Parathyroid adenoma (tissue), 2 donors: Measurements from ENCODE around the gene TDRD5.

Experiments used
- H2AFZ ChIP-seq: fragments of 300-600 bp; sonication (generic); one replicate; pipeline ENCODE4 v1.7.0; 2017; ENCODE audit warnings: antibody characterized with exemption, mild to moderate bottlenecking
- H3K27ac ChIP-seq: fragments of 300-600 bp; sonication (generic); one replicate; pipeline ENCODE4 v1.7.0; 2017
- H3K27me3 ChIP-seq: fragments of 300-600 bp; sonication (generic); one replicate; pipeline ENCODE4 v1.7.0; 2017; ENCODE audit warnings: low read length; ENCODE audit not compliant: control insufficient read depth, insufficient read depth
- H3K36me3 ChIP-seq: fragments of 300-600 bp; sonication (generic); one replicate; pipeline ENCODE4 v1.7.0; 2017; ENCODE audit warnings: low read length; ENCODE audit not compliant: control insufficient read depth, insufficient read depth
- H3K4me1 ChIP-seq: fragments of 300-600 bp; sonication (generic); one replicate; pipeline ENCODE4 v1.7.0; 2017; ENCODE audit warnings: control low read depth
- H3K4me2 ChIP-seq: fragments of 300-600 bp; sonication (generic); one replicate; pipeline ENCODE4 v1.7.0; 2017; ENCODE audit warnings: low read length
- H3K4me3 ChIP-seq: fragments of 300-600 bp; sonication (generic); one replicate; pipeline ENCODE4 v1.7.0; 2017; ENCODE audit warnings: low read depth, low read length
- H3K79me2 ChIP-seq: fragments of 300-600 bp; sonication (generic); one replicate; pipeline ENCODE4 v1.7.0; 2017; ENCODE audit warnings: control low read depth
- H3K9ac ChIP-seq: fragments of 300-600 bp; sonication (generic); one replicate; pipeline ENCODE4 v1.7.0; 2017; ENCODE audit warnings: mild to moderate bottlenecking
- H3K9me3 ChIP-seq: fragments of 300-600 bp; sonication (generic); one replicate; pipeline ENCODE4 v1.7.0; 2017; ENCODE audit warnings: low read length; ENCODE audit not compliant: control insufficient read depth
- CTCF ChIP-seq: fragments of 300-600 bp; sonication (generic); IDR thresholded peaks from one replicate; pipeline ENCODE4 v1.7.0; 2017; ENCODE audit warnings: antibody characterized with exemption, mild to moderate bottlenecking
- donor health status: primary hyperparathyroidism.

Gene TDRD5

GRCh38 chr1:179575497-179576314 lies 15.9 kb upstream of the TDRD5 start, which contains the start of gene NPHS2:
TSS of gene NPHS2 (minus strand) at chr1:179575948. CDS start at chr1:179575864, 84 bp downstream.
- no peaks in the 10 kb centered on the region for H3K36me3 ChIP-seq
- H3K9me3 ChIP-seq: no peaks in the 10 kb centered on the region
- no peak within 1 kb of the TSS for H2AFZ ChIP-seq
- no peak within 1 kb of the TSS for H3K27ac ChIP-seq
- H3K79me2 ChIP-seq: no peaks in the 10 kb centered on the region
- H3K9ac ChIP-seq: no peak within 1 kb of the TSS
- H3K4me3 ChIP-seq: no peak within 1 kb of the TSS
- H3K4me1 ChIP-seq: no peaks in the 10 kb centered on the region
- no peaks in the 10 kb centered on the region for H3K27me3 ChIP-seq
- TF ChIP-seq CTCF: no peak
- H3K4me2 ChIP-seq: no peak within 1 kb of the TSS

- Histone ChIP-seq H3K27me3 (no peaks in the 10 kb centered on the region), H3K9me3 (no peaks in the 10 kb centered on the region), H3K4me3 (no peak overlapping the region), H3K36me3 (no peaks in the 10 kb centered on the region), H3K4me2 (no peak overlapping the region), H3K4me1 (no peaks in the 10 kb centered on the region), H2AFZ (no peak overlapping the region), H3K9ac (no peak overlapping the region), H3K27ac (no peak overlapping the region), H3K79me2 (no peaks in the 10 kb centered on the region)
- TF ChIP-seq CTCF: no peak
Measured at GRCh38 chr1:179576509-179576908, 15.1 kb upstream of the TDRD5 start.

GRCh38 chr1:179583771-179584320 lies 7.8 kb upstream of the TDRD5 start:
- no peak overlapping the region for H3K27ac ChIP-seq
- H3K27me3 ChIP-seq: no peaks in the 10 kb centered on the region
- no peak overlapping the region for H3K4me3 ChIP-seq
- no peak overlapping the region for H3K4me2 ChIP-seq
- no peaks in the 10 kb centered on the region for H3K79me2 ChIP-seq
- no peak for TF ChIP-seq CTCF
- no peaks in the 10 kb centered on the region for H3K4me1 ChIP-seq
- H3K9ac ChIP-seq: no peak overlapping the region
- H3K36me3 ChIP-seq: no peaks in the 10 kb centered on the region
- H3K9me3 ChIP-seq: no peaks in the 10 kb centered on the region
- H2AFZ ChIP-seq: no peak overlapping the region

GRCh38 chr1:179586107-179586823 lies 5.4 kb upstream of the TDRD5 start:
- Histone ChIP-seq H3K36me3 (no peaks in the 10 kb centered on the region), H3K9me3 (no peaks in the 10 kb centered on the region), H3K79me2 (no peaks in the 10 kb centered on the region), H3K4me1 (no peaks in the 10 kb centered on the region), H3K4me2 (peak overlapping the region; percentile 71), H2AFZ (peak overlapping the region; percentile 66), H3K9ac (no peak overlapping the region), H3K27ac (no peak overlapping the region), H3K27me3 (no peaks in the 10 kb centered on the region), H3K4me3 (peak overlapping the region; percentile 33)
- TF ChIP-seq CTCF: peak; percentile 29
